NT2/D1 (cell line): ENCODE data around the gene SRRM4.
A peak's percentile ranks its signal among the peaks of the same experiment; 100 is the strongest.

Experiments
- DNase-seq: peaks from one replicate; pipeline ENCODE4 v3.0.0-alpha.2; 2011; ENCODE audit warnings: low read depth, low spot score
- H3K27me3 ChIP-seq: 2 replicates; pipeline ENCODE4 v1.6.0; 2011; ENCODE audit warnings: mild to moderate bottlenecking; ENCODE audit not compliant: insufficient read length, insufficient read depth
- H3K36me3 ChIP-seq: 2 replicates; pipeline ENCODE4 v1.6.1; 2011; ENCODE audit warnings: mild to moderate bottlenecking, low read length, mixed read lengths; ENCODE audit not compliant: insufficient read depth, insufficient read length
- H3K4me1 ChIP-seq: 2 replicates; pipeline ENCODE4 v1.5.1; 2011; ENCODE audit not compliant: insufficient read depth, insufficient read length
- H3K4me3 ChIP-seq: 2 replicates; pipeline ENCODE4 v1.5.1; 2011; ENCODE audit warnings: low read depth; ENCODE audit not compliant: insufficient read length
- H3K9ac ChIP-seq: 2 replicates; pipeline ENCODE4 v1.6.0; 2011; ENCODE audit warnings: low read depth; ENCODE audit not compliant: insufficient read length
- H3K9me3 ChIP-seq: 2 replicates; pipeline ENCODE4 v1.5.1; 2011; ENCODE audit warnings: mild to moderate bottlenecking, low read length; ENCODE audit not compliant: insufficient read depth
- SUZ12 ChIP-seq: IDR thresholded peaks from 2 replicates; pipeline ENCODE4 v1.6.1; 2011; ENCODE audit not compliant: insufficient read length, insufficient read depth; ENCODE audit errors: extremely low read depth
- YY1 ChIP-seq: IDR thresholded peaks from 2 replicates; pipeline ENCODE4 v1.6.1; 2011; ENCODE audit not compliant: insufficient read length, insufficient read depth
- ZNF274 ChIP-seq: IDR thresholded peaks from 2 replicates; pipeline ENCODE4 v1.6.1; 2011; ENCODE audit warnings: mild to moderate bottlenecking, low read depth, low read length

SRRM4 gene

GRCh38 chr12:119113496-119113986, 132.2 kb downstream of the SRRM4 start:
- no peaks in the 10 kb centered on the region for H3K27me3 ChIP-seq
- peaks cover 7% of the 10 kb centered on the region for H3K9me3 ChIP-seq
- DNase-seq = no peak
- H3K4me1 ChIP-seq = no peaks in the 10 kb centered on the region
- no peak overlapping the region for H3K4me3 ChIP-seq
- H3K9ac ChIP-seq = no peak overlapping the region
- no peaks in the 10 kb centered on the region for H3K36me3 ChIP-seq
- no peak for TF ChIP-seq YY1
- no peak for TF ChIP-seq SUZ12
- TF ChIP-seq ZNF274 = no peak

DNA sequence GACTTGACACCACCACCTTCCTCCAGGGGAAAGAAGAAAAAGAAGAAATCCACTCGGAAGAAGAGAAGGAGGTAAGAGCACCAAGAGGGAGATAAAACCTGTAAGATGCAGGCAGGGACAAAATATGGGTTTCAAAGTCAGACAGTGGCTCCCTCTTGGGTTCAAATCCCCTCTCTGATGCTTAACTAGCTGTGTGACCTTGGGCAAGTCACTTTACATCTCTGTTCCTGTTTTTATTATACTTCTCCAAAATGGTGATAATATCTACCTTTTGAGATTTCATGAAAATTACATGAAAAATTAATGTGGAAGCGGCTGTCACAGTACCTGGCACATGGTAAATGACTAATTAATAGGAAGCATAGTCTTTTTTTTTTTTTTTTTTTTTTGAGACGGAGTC, 133.0 kb downstream of the SRRM4 start:
- no peak for TF ChIP-seq ZNF274
- no peak for TF ChIP-seq SUZ12
- TF ChIP-seq YY1 = no peak
- Histone ChIP-seq H3K9ac (no peak overlapping the region), H3K9me3 (peaks cover 7% of the 10 kb centered on the region), H3K4me3 (no peak overlapping the region), H3K4me1 (no peaks in the 10 kb centered on the region), H3K36me3 (no peaks in the 10 kb centered on the region), H3K27me3 (no peaks in the 10 kb centered on the region)
- DNase-seq = no peak

DNA sequence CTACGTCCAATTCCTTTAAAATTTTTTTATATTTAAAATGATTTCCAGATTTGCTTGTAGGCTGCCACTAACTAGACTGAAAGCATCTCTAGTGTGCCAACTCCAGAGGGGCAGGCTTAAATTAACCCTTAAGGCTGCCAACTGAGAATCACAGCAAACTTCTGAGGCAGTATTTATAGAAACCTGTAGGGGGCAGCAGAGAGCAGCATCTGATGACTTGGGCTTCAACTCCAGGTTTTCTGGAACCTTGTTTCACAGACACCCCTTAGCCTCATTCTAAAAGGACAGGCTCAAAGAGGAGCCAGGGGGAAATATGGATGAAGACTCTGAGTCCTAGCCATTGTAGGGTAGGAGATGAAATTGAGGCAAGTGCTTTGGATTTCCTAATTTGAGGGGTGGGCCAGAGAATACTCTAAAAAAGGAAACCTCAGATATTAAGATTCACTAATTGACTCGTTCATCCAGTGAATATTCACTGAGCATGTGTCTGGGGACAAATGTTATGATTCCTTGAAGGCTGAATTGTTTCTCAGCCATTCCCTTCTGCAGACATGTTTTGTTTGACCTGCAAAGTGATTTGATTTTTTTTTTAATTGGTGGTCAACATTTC, 134.1 kb downstream of the SRRM4 start:
- H3K4me3 ChIP-seq = no peak overlapping the region
- DNase-seq = peak; percentile 55
- no peaks in the 10 kb centered on the region for H3K4me1 ChIP-seq

DNA sequence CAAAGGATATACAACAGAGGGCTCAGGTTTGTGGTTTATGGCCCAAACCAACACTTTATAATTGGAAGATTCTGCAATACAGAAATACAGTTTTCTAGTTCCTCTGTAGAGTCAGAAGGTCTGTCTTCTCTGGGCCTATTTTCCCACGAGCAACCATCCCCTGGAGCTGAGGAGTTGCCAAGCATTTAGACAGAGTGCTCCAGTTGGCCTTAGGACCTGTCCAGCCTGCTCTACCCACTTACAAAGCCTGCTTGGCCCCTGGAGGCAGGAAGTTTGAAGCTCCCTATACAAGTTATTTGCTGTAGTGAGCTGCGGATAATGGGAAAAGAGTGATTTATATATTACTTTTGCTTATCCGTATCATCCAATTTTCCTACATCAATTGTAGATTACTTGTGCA, 136.6 kb downstream of the SRRM4 start:
- H3K4me1 ChIP-seq = no peaks in the 10 kb centered on the region
- no peak for TF ChIP-seq YY1
- H3K4me3 ChIP-seq = no peak overlapping the region
- no peak for DNase-seq
- no peaks in the 10 kb centered on the region for H3K9me3 ChIP-seq
- no peaks in the 10 kb centered on the region for H3K36me3 ChIP-seq
- H3K9ac ChIP-seq = no peak overlapping the region
- no peaks in the 10 kb centered on the region for H3K27me3 ChIP-seq

More for the DNA sequence above, 134.1 kb downstream of the SRRM4 start:
- H3K9me3 ChIP-seq = peaks cover 4% of the 10 kb centered on the region
- no peaks in the 10 kb centered on the region for H3K27me3 ChIP-seq
- no peak overlapping the region for H3K9ac ChIP-seq
- TF ChIP-seq ZNF274 = no peak
- TF ChIP-seq SUZ12 = no peak
- TF ChIP-seq YY1 = no peak
- H3K36me3 ChIP-seq = no peaks in the 10 kb centered on the region

- Histone ChIP-seq H3K27me3 (no peaks in the 10 kb centered on the region), H3K4me1 (no peaks in the 10 kb centered on the region), H3K9ac (no peak overlapping the region), H3K9me3 (no peaks in the 10 kb centered on the region), H3K4me3 (no peak overlapping the region), H3K36me3 (no peaks in the 10 kb centered on the region)
- TF ChIP-seq YY1 (no peak), ZNF274 (no peak), SUZ12 (no peak)
- DNase-seq = no peak
Measured at GRCh38 chr12:119118625-119119024, 137.3 kb downstream of the SRRM4 start.

DNA sequence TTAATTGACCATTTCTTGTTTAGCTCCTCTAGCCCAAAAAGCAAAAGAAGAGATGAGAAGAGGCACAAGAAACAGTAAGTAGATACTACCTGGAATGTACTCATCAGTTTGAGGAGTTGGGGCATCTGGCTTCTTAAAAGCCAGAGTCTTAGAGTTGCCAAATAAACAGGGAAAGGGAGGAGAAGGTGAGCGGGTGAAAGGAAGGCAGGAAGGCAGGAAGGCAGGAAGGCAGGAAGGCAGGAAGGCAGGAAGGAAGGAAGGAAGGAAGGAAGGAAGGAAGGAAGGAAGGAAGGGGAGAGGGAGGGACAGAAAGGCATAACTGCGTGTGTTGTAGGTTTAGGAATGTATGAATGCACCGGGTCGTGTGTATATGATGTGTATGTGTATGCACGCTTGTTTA, 140.7 kb downstream of the SRRM4 start:
- no peak overlapping the region for H3K4me3 ChIP-seq
- H3K9me3 ChIP-seq = no peaks in the 10 kb centered on the region
- no peaks in the 10 kb centered on the region for H3K27me3 ChIP-seq
- no peak for DNase-seq
- TF ChIP-seq SUZ12 (no peak), ZNF274 (no peak), YY1 (no peak)
- no peaks in the 10 kb centered on the region for H3K4me1 ChIP-seq
- H3K9ac ChIP-seq = no peak overlapping the region
- no peaks in the 10 kb centered on the region for H3K36me3 ChIP-seq

DNA sequence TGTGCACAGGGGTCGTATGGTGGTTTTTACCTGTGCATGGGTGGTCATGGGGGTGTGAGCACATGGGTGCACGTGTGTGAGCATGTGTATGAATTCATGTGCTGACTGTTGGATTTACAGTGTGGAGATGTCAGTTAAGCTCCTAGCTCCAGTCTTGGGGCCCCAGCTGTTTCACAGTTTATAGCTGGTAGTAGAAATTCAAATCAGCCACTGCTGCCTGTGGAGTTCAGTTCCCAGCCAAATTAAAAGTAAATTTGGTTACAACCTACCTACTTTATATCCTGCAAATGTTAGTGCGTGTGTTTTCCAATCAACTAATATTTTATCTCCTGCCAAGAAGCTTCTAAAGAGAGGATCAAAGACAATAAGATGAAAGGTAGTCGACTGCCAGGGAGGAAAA, 141.4 kb downstream of the SRRM4 start:
- H3K4me1 ChIP-seq = no peaks in the 10 kb centered on the region
- H3K4me3 ChIP-seq = no peak overlapping the region
- DNase-seq = no peak
- H3K9ac ChIP-seq = no peak overlapping the region
- H3K36me3 ChIP-seq = no peaks in the 10 kb centered on the region
- no peaks in the 10 kb centered on the region for H3K27me3 ChIP-seq
- no peaks in the 10 kb centered on the region for H3K9me3 ChIP-seq
- no peak for TF ChIP-seq SUZ12
- TF ChIP-seq ZNF274 = no peak
- TF ChIP-seq YY1 = no peak

DNA sequence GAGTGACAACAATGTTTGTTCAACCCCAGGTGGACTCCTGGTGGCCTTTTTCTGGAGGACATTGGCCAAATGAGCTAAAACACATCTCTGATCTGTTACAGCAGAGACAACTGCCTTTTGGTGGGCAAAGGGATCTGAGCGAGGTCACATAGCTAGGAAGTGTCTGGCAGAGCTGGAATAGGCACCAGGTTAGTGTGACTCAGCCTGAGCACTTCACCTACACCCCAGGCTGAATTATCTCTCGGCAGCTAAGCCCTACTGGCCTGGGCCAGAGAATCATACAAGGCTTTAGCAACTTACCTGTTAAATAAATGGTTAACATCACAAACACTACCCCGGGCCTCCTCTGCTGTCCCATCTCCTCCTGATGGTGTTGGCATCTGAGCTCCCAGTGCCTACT, 147.2 kb downstream of the SRRM4 start:
- H3K9me3 ChIP-seq = peaks cover 35% of the 10 kb centered on the region
- no peak overlapping the region for H3K4me3 ChIP-seq
- H3K36me3 ChIP-seq = no peaks in the 10 kb centered on the region
- DNase-seq = no peak
- TF ChIP-seq SUZ12 = no peak
- TF ChIP-seq ZNF274 = no peak
- no peak for TF ChIP-seq YY1
- H3K27me3 ChIP-seq = no peaks in the 10 kb centered on the region
- no peak overlapping the region for H3K9ac ChIP-seq
- H3K4me1 ChIP-seq = no peaks in the 10 kb centered on the region
